Small intestine (tissue), 16 donors: ENCODE data around the gene TMEM106A. TPM values are rescaled to one million over a fixed set of nuclear protein-coding genes. Genes with fewer than 3 reads are reported as not detected.
"Not testable (repeated sequence)": the region's sequence is repeated elsewhere in the genome, so short reads cannot be mapped to it uniquely, and the experiment has no call there.

Experiments used
- DNase-seq, 2 donors: peaks; one replicate each; pipeline versions ENCODE4 v3.0.0 to v3.0.0-alpha.2; 2013
- FAIRE-seq: peaks from 2 replicates; lab custom pipeline; 2012; peaks lifted over from hg19 to GRCh38; lab: Jason Lieb, UNC
- H3K27ac ChIP-seq, 3 donors: one replicate each; pipeline ENCODE4 v1.5.1; 2013; ENCODE audit warnings: low read length in 2 of 3, mild to moderate bottlenecking in 2 of 3, control low read depth in 1 of 3, inconsistent platforms in 1 of 3, low read depth in 1 of 3, moderate library complexity in 1 of 3
- H3K27me3 ChIP-seq, 3 donors: one replicate each; pipeline ENCODE4 v1.6.1; 2013; ENCODE audit warnings: low read length in 3 of 3, inconsistent platforms in 1 of 3; ENCODE audit not compliant: control insufficient read depth in 3 of 3, insufficient read depth in 3 of 3
- H3K36me3 ChIP-seq, 3 donors: one replicate each; pipeline ENCODE4 v1.6.1; 2013; ENCODE audit warnings: low read length in 3 of 3, inconsistent platforms in 1 of 3, low read depth in 1 of 3, mild to moderate bottlenecking in 1 of 3, moderate library complexity in 1 of 3; ENCODE audit not compliant: control insufficient read depth in 3 of 3, insufficient read depth in 2 of 3
- H3K4me1 ChIP-seq, 3 donors: one replicate each; pipeline ENCODE4 v1.6.1; 2013; ENCODE audit warnings: low read length in 2 of 3, inconsistent platforms in 1 of 3, low read depth in 1 of 3, mild to moderate bottlenecking in 1 of 3, moderate library complexity in 1 of 3; ENCODE audit not compliant: control insufficient read depth in 3 of 3, insufficient read depth in 2 of 3
- H3K4me3 ChIP-seq, 3 donors: one replicate each; pipeline ENCODE4 v1.5.1; 2013; ENCODE audit warnings: low read length in 3 of 3, control low read depth in 1 of 3, inconsistent platforms in 1 of 3, low read depth in 1 of 3, mild to moderate bottlenecking in 1 of 3, moderate library complexity in 1 of 3
- H3K9me3 ChIP-seq, 2 donors: one replicate each; pipeline ENCODE4 v1.6.1; 2013; ENCODE audit warnings: low read depth in 1 of 2, low read length in 1 of 2; ENCODE audit not compliant: control insufficient read depth in 2 of 2, insufficient read depth in 1 of 2
- WGBS, 3 donors: extraction: QIAGEN DNeasy Blood & Tissue Kit; methylation state at CpG; one replicate each; pipeline ENCODE4 v1.1.7; 2013; 5-methylcytosine and 5-hydroxymethylcytosine counted together
- long read RNA-seq, 10 donors: transcript quantifications; one replicate each; lab custom pipeline, GENCODE V29; 2026
- polyA plus RNA-seq, 4 donors: library from polyadenylated mRNA; stranded (reverse) in 3 of 4; unstranded in 1 of 4; fragments of 200-250 nt in 3 of 4; fragments of 120-200 nt in 1 of 4; gene quantifications; one replicate each; pipeline versions ENCODE4 v1.2.1 to v1.2.3, GENCODE V29; 2013
- donor health status: healthy with polysubstance abuse.
- donor health status: control.
- donor health status: control.
- donor health status: Bipolar disorder and iron deficiency.
- donor health status: healthy.

Gene TMEM106A, protein sequence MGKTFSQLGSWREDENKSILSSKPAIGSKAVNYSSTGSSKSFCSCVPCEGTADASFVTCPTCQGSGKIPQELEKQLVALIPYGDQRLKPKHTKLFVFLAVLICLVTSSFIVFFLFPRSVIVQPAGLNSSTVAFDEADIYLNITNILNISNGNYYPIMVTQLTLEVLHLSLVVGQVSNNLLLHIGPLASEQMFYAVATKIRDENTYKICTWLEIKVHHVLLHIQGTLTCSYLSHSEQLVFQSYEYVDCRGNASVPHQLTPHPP
- polyA plus RNA-seq = 10 to 100 TPM in 1 of 4 donors, 1 to 10 TPM in 2, under 1 TPM in 1; 0.22 to 67.2 (median 3.8) TPM
- long read RNA-seq, donor 1 = 0 reads
- long read RNA-seq, donor 2, partial matches to known transcripts = 0 of 4 reads
- long read RNA-seq, donor 2, other reads (novel, unspliced or antisense) = 0 of 4 reads
- long read RNA-seq, donor 3, partial matches to known transcripts = 0 of 1 reads
- long read RNA-seq, donor 3, other reads (novel, unspliced or antisense) = 0 of 1 reads
- long read RNA-seq, donor 4 = 0 reads
- long read RNA-seq, donor 5 = 0 reads
- long read RNA-seq, donor 6, transcript TMEM106A-208 (9 exons, 3,266 nt) = major isoform, 6 of 8 reads
- long read RNA-seq, donor 6, partial matches to known transcripts = 0 of 8 reads
- long read RNA-seq, donor 6, other reads (novel, unspliced or antisense) = 0 of 8 reads
- long read RNA-seq, donor 7 = 0 reads
- long read RNA-seq, donor 8 = 0 reads
- long read RNA-seq, donor 9 = 0 reads
- long read RNA-seq, donor 10, partial matches to known transcripts = 0 of 2 reads
- long read RNA-seq, donor 10, other reads (novel, unspliced or antisense) = 0 of 2 reads

DNA sequence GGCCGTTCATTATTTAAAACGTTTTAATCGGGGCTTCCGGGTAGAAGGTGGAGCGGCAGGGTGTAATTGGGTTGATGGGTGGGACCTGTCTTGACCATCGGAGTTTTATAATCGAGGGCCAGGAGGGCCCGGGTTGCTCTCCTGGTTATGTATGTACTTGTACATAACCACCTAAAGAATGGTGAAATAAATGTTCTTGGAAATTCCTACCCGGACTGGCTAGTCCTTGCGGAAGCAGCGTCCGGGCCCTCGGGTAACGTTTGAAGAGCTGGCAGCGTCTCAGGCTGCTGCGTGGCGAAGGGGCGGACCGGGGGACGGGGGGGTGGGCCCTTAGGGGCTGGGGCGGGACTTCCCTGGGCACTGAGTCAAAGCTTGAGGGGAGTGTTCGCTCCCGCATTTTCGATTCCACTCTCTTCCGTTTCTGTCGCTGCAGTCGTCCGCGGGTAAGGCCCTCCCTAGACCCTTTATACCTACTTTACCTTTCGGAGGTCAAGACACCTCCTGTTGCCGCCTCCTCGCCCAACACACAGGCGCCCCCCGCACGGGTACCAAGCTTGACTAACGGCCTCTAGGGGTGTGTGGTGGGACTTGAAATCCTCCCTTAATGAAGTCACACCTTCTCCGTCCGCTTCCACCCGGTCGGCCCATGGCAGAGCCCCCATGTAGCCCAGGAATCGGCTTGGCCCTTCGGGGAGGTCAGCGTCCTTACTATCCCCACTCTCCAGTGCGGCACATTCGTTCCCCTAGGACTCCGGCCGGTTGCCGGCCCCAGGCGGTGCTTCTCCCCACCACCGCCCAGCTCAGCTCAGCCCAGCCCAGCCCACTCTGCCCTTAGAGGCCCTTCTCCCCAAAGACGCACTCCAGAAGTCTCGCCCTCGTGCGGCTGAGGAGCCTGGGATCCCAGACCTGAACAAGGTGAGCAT lies at the start of gene TMEM106A:
TSS of gene TMEM106A (plus strand) at position 396 of the 923 bp plus-strand sequence. CDS start 1,167 bp downstream, outside the sequence.
- H3K4me1 ChIP-seq = peaks cover 0 to 33% (median 0%) of the 10 kb centered on the region in 3 donors
- no peaks in the 10 kb centered on the region for H3K9me3 ChIP-seq
- peak; percentile 80 to 94 for DNase-seq
- H3K27ac ChIP-seq = peak within 1 kb of the TSS; percentile 60 to 93 (median 93)
- WGBS, 3 donors = 0 to 1% (median 0%) methylated on average over 47 to 54 of the region's 54 CpGs
- FAIRE-seq = no peak
- H3K27me3 ChIP-seq = no peaks in the 10 kb centered on the region
- peak within 1 kb of the TSS; percentile 52 to 85 (median 70) for H3K4me3 ChIP-seq
- peaks cover 3 to 50% (median 6%) of the 10 kb centered on the region in 3 donors for H3K36me3 ChIP-seq

DNA sequence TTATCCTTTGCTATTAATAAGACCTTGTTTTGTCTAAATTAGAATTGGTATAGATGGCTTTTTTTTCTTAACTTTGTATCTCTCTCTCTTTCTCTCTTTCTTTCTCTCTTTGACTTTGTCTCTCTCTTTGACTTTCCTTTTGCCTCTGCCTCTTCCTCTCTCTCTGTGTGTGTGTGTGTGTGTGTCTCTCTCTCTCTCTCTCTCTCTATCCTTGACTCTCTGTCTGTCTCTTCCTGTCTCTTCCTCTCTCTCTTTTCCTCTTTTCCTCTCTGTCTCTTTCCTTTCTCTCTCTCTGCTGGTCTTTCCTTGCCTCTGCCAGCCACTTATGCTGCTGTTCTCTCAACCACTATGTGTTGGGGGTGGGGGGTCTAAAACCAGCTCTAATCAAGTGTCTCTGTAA lies 45.7 kb upstream of the TMEM106A start:
- not testable (repeated sequence) for H3K27ac ChIP-seq, H3K27me3 ChIP-seq, H3K4me3 ChIP-seq, H3K9me3 ChIP-seq, FAIRE-seq, H3K4me1 ChIP-seq, DNase-seq
- H3K36me3 ChIP-seq = peaks cover 0 to 12% (median 1%) of the 10 kb centered on the region in 3 donors

DNA sequence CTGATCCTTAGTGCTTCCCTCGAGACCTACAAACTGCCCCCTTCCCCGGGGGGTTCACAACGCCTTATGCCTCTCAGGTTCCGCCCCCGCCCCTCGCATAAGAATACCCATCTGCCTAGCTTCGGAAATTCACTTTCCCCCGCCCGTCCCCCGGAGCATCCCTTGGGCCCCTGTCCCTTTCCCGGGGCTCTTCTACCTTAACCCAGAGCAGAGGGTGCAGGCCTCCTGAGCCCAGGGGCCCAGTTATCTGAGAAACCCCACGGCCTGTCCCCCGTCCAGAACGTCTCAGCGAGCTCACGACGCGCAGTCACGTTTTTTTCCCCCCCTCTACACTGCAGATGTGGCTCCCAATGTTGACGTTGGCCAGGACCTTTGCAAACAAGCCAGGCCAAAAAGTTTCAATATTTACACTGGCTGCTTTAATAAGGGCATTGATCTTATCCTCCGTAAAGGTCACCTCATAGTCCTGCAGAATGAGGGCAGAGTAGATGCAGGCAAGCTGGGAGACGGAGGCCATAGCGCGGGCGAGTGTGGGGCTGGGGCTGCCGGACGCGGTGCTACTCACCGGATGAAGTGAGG lies 42.0 kb upstream of the TMEM106A start:
- H3K4me1 ChIP-seq = peaks cover 0 to 14% (median 2%) of the 10 kb centered on the region in 3 donors
- 0 to 2% (median 1%) methylated on average over 29 of the region's 29 CpGs for WGBS, 3 donors
- FAIRE-seq (no peak), DNase-seq (peak in 1 of 2 donors; percentile 7)
- H3K9me3 ChIP-seq = no peaks in the 10 kb centered on the region
- no peaks in the 10 kb centered on the region for H3K27me3 ChIP-seq
- H3K36me3 ChIP-seq = peaks cover 0 to 9% (median 0%) of the 10 kb centered on the region in 3 donors
- H3K27ac ChIP-seq = peak overlapping the region; percentile 72 to 97 (median 92)
- peak overlapping the region; percentile 54 to 79 (median 72) for H3K4me3 ChIP-seq

DNA sequence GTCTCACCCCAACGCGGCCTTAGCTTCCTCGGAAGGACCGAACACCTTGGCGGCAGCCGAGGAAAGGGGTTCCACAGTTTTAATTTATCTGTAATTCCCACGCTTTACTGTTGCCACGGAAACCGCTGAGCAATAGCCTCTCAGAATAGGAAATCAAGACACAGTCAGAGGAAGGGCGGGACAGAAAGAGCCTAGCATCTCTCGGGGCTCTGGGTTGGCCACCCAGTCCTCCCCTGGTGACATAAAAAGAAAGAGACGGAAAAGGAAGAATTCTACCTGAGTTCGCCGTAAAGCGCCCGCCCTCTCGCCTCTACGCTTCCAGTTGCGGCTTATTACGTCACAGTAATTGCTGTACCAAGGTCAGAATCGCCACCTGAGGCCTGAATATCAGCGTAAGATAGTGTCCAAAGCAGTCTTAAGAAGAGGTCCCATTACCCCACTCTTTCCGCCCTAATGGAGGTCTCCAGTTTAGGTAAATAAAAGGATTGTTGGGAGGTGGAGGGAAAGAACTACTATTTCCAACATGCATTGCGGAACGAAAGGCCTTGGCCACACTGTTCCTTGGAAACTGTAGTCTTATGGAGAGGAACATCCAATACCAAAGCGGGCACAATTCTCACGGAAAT lies 41.4 kb upstream of the TMEM106A start:
- WGBS, 3 donors = 0 to 1% (median 0%) methylated on average over 27 of the region's 27 CpGs
- FAIRE-seq = no peak

DNA sequence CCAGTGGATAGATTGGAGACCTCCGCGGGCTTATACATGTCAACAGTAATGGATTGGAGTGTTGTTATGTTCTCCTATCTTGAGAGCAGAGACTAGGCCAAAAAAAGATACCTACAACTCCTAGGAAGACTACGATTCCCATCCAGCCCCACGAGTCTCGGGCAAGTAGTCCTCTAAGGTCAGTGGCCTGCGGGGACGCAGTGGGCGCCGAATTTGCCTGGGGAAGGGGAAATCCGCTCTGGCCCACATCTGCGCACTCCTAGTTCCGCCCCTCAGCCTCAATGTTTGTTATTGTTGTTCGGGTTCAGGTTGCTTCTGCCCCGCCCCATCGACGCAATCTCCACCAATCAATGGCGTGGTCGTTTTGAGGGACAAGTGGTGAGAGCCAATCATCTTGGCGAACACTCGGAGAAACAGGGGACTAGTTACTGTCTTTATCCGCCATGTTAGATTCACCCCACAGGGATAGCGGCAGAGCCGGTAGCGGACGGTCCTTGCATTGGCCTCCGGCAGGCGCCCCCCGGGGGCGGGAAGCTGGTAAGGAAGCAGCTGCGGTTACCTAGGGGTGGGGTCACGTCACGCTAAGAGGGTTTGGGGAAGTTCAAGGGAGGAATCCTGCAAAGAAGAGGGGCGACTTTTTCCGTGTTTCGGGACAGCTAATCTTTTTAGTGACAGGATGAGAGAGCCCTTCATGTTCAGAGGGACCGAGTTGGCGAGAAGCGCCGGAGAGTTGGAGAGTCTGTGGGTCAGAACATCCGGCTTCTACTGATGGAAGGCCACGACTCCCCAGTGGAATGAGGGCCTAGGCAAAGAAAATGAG lies 40.7 kb upstream of the TMEM106A start, which contains the start of gene NBR1:
TSS of gene NBR1 (plus strand) at position 449 of the 820 bp plus-strand sequence. CDS start 4,586 bp downstream, outside the sequence.
- Histone ChIP-seq H3K36me3 (peaks cover 0 to 9% (median 0%) of the 10 kb centered on the region in 3 donors), H3K27me3 (no peaks in the 10 kb centered on the region), H3K27ac (peak within 1 kb of the TSS; percentile 92 to 98 (median 97)), H3K9me3 (no peaks in the 10 kb centered on the region), H3K4me3 (peak within 1 kb of the TSS; percentile 69 to 79 (median 72)), H3K4me1 (peaks cover 0 to 27% (median 2%) of the 10 kb centered on the region in 3 donors)
- WGBS, 3 donors = 0 to 1% (median 0%) methylated on average over 41 of the region's 41 CpGs
- peak; percentile 99 for DNase-seq
- FAIRE-seq = no peak

More for the DNA sequence above, 41.4 kb upstream of the TMEM106A start:
- Histone ChIP-seq H3K9me3 (no peaks in the 10 kb centered on the region), H3K27me3 (no peaks in the 10 kb centered on the region), H3K4me1 (peaks cover 0 to 20% (median 2%) of the 10 kb centered on the region in 3 donors), H3K36me3 (peaks cover 0 to 9% (median 0%) of the 10 kb centered on the region in 3 donors), H3K27ac (peak overlapping the region; percentile 92 to 98 (median 97)), H3K4me3 (peak overlapping the region; percentile 54 to 79 (median 72))
- DNase-seq = peak; percentile 97 to 99

DNA sequence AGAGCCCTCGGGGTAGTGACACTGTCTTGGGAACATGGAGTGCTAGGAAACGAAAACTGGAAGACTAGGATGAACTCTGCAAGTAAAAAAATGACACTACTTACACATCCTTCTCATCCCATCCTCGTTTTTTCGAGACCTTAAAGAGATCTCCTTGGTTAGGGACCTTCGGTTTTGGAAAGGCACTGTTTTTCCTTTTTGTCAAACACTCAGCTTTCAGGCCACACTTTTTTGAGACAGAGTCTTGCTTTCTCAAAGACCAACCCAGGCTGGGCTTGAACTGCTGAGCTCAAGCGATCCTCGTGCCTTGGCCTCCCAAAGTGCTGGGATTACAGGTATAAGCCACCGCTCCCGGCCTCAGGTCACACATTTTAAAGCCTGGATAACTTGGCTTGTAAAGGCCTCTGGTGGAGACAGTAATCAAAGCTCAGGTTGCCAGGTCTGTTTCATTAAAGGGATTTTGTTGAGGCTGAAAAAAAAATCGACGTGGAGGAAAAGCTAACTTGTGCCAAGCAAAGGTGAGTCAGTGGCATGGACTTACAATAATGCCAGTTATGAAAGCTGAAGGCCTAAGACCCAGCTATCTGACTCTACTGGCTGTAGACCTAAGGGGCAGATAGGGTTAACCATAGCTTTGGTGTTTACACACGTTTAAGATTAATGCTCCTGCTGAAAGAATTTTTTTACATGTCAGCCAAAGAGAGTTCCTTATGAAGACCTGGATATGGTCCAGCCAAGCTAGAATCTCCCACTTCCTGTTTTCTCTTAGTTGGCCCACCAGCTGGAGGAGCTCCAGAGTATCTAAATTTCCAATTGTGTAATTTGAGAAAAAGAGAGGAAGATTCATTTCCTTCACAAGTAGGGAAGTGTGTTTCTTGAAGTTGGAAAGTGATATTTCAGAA lies 39.8 kb upstream of the TMEM106A start:
- peak overlapping the region; percentile 69 to 79 (median 72) for H3K4me3 ChIP-seq
- FAIRE-seq (no peak), DNase-seq (peak; percentile 57 to 74)
- H3K4me1 ChIP-seq = peaks cover under 1 to 26% (median 2%) of the 10 kb centered on the region in 3 donors
- H3K27ac ChIP-seq = peak overlapping the region; percentile 91 to 97 (median 92)
- H3K36me3 ChIP-seq = peaks cover 0 to 9% (median 0%) of the 10 kb centered on the region in 3 donors
- H3K27me3 ChIP-seq = no peaks in the 10 kb centered on the region
- WGBS, 3 donors = 4 to 8% (median 5%) methylated on average over 12 of the region's 12 CpGs
- no peaks in the 10 kb centered on the region for H3K9me3 ChIP-seq
